Uterus (tissue), 4 donors: ENCODE measurements around the gene XRCC4. TPM values are rescaled to one million over a fixed set of nuclear protein-coding genes. Genes with fewer than 3 reads are reported as not detected.

Experiments used
- DNase-seq, 2 donors: peaks; one replicate each; pipeline ENCODE4 v3.0.0-alpha.2; 2019 to 2020
- H3K27ac ChIP-seq, 2 donors: fragments of 200-600 bp; sonication (generic); 1 replicate in 1 of 2; 2 replicates in 1 of 2; pipeline ENCODE4 v1.5.1; 2016 to 2018
- H3K27me3 ChIP-seq, 2 donors: fragments of 200-600 bp; sonication (generic); one replicate each; pipeline ENCODE4 v1.5.1; 2018 to 2019; ENCODE audit warnings: control low read depth in 1 of 2
- H3K36me3 ChIP-seq, 2 donors: fragments of 200-600 bp; sonication (generic); one replicate each; pipeline ENCODE4 v1.5.1; 2019; ENCODE audit warnings: control low read depth in 1 of 2
- H3K4me1 ChIP-seq, 2 donors: fragments of 200-600 bp; sonication (generic); one replicate each; pipeline ENCODE4 v1.5.1; 2018 to 2019; ENCODE audit warnings: control low read depth in 1 of 2
- H3K4me3 ChIP-seq, 2 donors: fragments of 200-600 bp; sonication (generic); 1 replicate in 1 of 2; 2 replicates in 1 of 2; pipeline ENCODE4 v1.5.1; 2018 to 2019; ENCODE audit warnings: mild to moderate bottlenecking in 1 of 2
- H3K9me3 ChIP-seq, 2 donors: fragments of 200-600 bp; sonication (generic); one replicate each; pipeline ENCODE4 v1.5.1; 2019; ENCODE audit warnings: control low read depth in 1 of 2
- CTCF ChIP-seq, 4 experiments: fragments of 200-600 bp in 2 of 4; fragments of 450-650 bp in 2 of 4; sonication (generic) in 2 of 4; IDR thresholded peaks; one replicate each; pipeline ENCODE4 v1.5.1; 2016 to 2019; ENCODE audit warnings: antibody characterized with exemption in 4 of 4, mild to moderate bottlenecking in 2 of 4, moderate library complexity in 1 of 4
- POLR2A ChIP-seq, 2 donors: fragments of 450-650 bp; IDR thresholded peaks; one replicate each; pipeline ENCODE4 v1.6.1; 2016; ENCODE audit warnings: antibody characterized with exemption in 2 of 2, mild to moderate bottlenecking in 1 of 2, moderate library complexity in 1 of 2
- intact Hi-C: fragments of 100-400 bp; cut with DNase I; formaldehyde crosslinking; loops from one replicate; pipeline ENCODE4 v1.15.1; 2023; ENCODE audit warnings: low total_unique reads
- total RNA-seq, 4 donors: library from RNA; depleted of rRNA in 3 of 4; stranded (reverse); fragments of >200 nt in 3 of 4; gene quantifications; one replicate each; pipeline versions ENCODE4 v1.1.0 to v1.2.4, GENCODE V29; 2014 to 2023
- donor health status: DM: yes; HTN: yes; CAD: no.

Gene XRCC4
- total RNA-seq, 4 donors from 2014 or later = 1.3 to 12.2 (median 5.5) TPM; not detected in 1

- Histone ChIP-seq H3K4me3 (no peak overlapping the region), H3K27me3 (no peaks in the 10 kb centered on the region), H3K27ac (no peak overlapping the region), H3K36me3 (no peaks in the 10 kb centered on the region), H3K9me3 (no peaks in the 10 kb centered on the region), H3K4me1 (no peaks in the 10 kb centered on the region)
- intact Hi-C loops = no loop called here
- TF ChIP-seq CTCF (IDR thresholded peaks at IDR 0.05) = no peak
- TF ChIP-seq POLR2A (IDR thresholded peaks at IDR 0.05) = no peak
- no peak for DNase-seq
These were observed 266.0 kb downstream of the XRCC4 start for GRCh38 chr5:83343299-83343698.

- Histone ChIP-seq H3K4me1 (no peaks in the 10 kb centered on the region), H3K9me3 (no peaks in the 10 kb centered on the region), H3K36me3 (no peaks in the 10 kb centered on the region), H3K4me3 (no peak overlapping the region), H3K27me3 (no peaks in the 10 kb centered on the region), H3K27ac (no peak overlapping the region)
- intact Hi-C loops = no loop called here
- TF ChIP-seq CTCF (IDR thresholded peaks at IDR 0.05) (no peak), POLR2A (IDR thresholded peaks at IDR 0.05) (no peak)
- no peak for DNase-seq
These were observed 268.1 kb downstream of the XRCC4 start for GRCh38 chr5:83345423-83345822.

- H3K36me3 ChIP-seq = no peaks in the 10 kb centered on the region
- no peaks in the 10 kb centered on the region for H3K4me1 ChIP-seq
- DNase-seq = no peak
- H3K4me3 ChIP-seq = no peak overlapping the region
- intact Hi-C loops = no loop called here
- no peak overlapping the region for H3K27ac ChIP-seq
- TF ChIP-seq CTCF (IDR thresholded peaks at IDR 0.05) = no peak
- no peaks in the 10 kb centered on the region for H3K27me3 ChIP-seq
- no peaks in the 10 kb centered on the region for H3K9me3 ChIP-seq
These were observed 271.0 kb downstream of the XRCC4 start for GRCh38 chr5:83348281-83348780.

- no peak overlapping the region for H3K27ac ChIP-seq
- H3K4me3 ChIP-seq = no peak overlapping the region
- no peaks in the 10 kb centered on the region for H3K36me3 ChIP-seq
- H3K9me3 ChIP-seq = no peaks in the 10 kb centered on the region
- H3K27me3 ChIP-seq = no peaks in the 10 kb centered on the region
- H3K4me1 ChIP-seq = no peaks in the 10 kb centered on the region
- TF ChIP-seq CTCF (IDR thresholded peaks at IDR 0.05) (no peak), POLR2A (IDR thresholded peaks at IDR 0.05) (no peak)
- intact Hi-C loops = no loop called here
- no peak for DNase-seq
These were observed 275.9 kb downstream of the XRCC4 start for GRCh38 chr5:83353231-83353630.

- H3K27me3 ChIP-seq = no peaks in the 10 kb centered on the region
- H3K9me3 ChIP-seq = no peaks in the 10 kb centered on the region
- H3K4me1 ChIP-seq = no peaks in the 10 kb centered on the region
- no peak for TF ChIP-seq CTCF (IDR thresholded peaks at IDR 0.05)
- no peak for DNase-seq
- no peak overlapping the region for H3K4me3 ChIP-seq
- no peak overlapping the region for H3K27ac ChIP-seq
- H3K36me3 ChIP-seq = no peaks in the 10 kb centered on the region
- intact Hi-C loops = no loop called here
These were observed 276.4 kb downstream of the XRCC4 start for GRCh38 chr5:83353774-83354173.
